T follicular helper cell (primary cell): ENCODE results near the gene HTR2A.
A peak's percentile ranks its signal among the peaks of the same experiment; 100 is the strongest.

ENCODE experiments used
- DNase-seq: peaks from one replicate; pipeline ENCODE4 v3.0.0-alpha.2; 2020; ENCODE audit warnings: low read depth

The HTR2A gene

DNA sequence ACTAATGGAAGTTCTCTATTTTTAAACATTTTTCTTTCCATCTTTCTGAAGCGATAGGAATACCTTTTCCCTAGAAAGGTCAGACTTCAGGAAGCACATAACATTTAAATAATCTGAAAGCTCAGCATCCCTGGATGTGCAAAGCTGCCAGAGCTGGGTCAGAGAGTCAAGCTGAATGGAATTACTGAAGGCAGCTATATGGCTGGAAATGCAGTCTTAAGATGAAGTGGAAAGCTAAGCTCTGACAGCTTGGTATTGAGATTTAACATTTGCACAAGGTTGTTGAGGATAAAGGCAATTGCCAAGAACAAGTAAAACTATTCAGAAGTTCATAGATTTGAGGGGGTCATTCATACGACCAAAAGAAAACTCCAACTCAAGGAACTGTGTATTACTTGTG is 28.8 kb downstream of the HTR2A start:
- DNase-seq = no peak

DNA sequence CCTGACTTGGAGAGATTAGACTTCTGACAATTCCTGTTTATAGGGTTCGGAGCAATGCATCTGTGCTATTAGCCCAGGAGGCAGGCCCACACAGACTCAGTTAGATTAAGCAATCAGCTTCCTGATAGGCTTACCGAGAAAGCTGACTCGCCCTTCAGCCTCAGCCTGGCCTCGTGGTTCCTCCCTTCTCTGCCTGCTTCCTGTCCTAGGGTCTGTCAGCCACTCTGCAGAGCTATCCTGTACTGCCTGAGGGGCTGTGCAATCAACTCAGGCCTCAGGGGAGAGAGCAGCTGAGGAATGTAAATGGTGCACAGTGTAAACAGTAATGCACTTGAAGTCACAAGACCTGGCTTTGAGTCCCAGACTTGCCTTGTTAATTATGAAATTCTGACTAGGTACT is 30.7 kb downstream of the HTR2A start:
- no peak for DNase-seq

DNA sequence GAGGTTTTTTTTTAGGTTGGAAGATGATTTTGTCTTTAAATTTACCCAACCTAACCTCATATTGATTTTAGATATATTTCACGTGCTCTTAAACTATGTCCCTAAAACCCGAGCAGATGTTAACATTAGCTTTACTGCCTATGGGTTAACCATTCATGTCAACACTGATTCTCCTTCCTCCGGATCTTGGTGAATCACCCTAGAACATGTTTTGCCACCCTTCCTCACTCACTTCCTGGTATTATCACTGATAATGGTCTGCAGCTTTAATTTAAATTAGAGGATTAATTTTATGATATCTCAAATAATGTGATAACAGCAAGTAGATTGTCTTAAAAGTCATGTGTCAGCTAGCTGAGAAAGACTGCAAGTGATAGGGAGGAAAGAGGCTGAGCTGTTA is 31.9 kb downstream of the HTR2A start:
- DNase-seq = no peak

DNA sequence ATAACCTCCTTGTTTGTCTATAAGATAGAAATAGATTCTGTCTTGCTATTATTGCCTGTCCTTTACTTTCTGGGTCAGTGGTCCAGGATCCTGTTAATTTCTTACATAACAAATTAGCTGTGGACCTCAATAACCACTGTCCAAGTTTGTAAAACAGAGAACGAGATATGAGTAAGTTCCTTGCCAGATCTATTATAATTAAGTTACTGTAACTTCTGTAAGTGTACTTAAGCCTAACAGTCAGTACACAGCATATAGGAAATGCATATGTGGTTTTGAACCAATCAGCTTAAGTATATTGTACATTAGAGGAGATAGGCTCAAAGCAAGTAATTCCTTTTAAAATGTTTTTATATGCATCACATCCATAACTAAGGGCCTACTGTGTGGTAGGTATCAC is 34.9 kb downstream of the HTR2A start:
- DNase-seq = no peak

DNA sequence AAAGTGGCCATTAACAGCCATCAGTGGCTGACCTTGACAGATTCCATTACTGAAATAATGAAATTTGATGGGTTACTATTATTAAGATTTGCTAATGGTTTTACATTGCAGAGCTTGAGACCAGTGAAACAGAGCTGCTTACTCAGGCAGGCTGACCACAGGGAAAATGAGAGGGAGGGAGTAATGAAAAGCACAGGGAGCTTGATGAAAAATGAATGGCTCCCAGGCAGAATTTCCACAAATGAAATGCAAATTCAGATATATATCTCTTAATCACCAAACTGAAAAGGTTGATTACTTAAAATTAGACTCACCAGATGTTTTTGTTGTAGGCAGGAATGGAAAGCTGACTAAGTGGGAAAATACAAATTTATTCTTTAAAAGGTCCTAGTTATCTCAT is 36.1 kb downstream of the HTR2A start:
- DNase-seq = no peak

DNA sequence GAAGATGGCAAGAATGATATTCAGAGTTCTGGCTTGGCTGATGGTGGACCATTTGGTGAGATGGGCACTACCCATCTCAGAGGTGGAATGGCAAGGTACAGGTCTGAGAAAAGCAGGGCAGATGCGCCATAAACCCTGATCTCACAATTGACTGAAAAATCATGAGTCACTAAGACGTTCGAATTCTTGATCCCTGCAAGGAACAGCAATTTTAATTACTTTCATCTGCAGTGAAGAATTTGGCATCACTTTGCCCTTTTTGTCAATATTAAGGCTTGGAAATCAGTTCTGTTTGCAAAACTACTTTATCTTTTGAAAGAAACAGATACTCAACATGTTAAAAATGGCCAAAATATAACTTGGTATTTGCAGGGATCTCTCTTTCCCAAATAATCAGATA is 38.1 kb downstream of the HTR2A start:
- no peak for DNase-seq

DNA sequence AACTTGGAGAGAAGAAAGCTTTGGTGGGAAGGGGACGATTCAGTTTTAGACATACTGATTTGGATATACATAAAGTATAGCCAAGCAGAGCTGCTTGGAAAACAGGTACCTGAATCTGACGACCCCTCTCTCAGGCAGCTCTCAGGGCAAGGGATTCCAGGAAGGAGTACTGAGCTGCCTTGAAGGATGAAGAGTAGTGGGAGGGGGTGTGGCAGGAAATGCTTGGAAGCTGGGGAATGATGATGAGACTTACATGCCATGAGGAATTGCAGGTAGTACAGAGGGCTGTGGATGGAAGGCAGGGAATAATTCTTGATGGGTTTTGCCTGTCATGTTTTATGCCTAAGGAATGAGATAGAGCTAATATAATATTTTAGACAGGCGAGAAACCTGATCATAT is 38.7 kb downstream of the HTR2A start:
- no peak for DNase-seq

DNA sequence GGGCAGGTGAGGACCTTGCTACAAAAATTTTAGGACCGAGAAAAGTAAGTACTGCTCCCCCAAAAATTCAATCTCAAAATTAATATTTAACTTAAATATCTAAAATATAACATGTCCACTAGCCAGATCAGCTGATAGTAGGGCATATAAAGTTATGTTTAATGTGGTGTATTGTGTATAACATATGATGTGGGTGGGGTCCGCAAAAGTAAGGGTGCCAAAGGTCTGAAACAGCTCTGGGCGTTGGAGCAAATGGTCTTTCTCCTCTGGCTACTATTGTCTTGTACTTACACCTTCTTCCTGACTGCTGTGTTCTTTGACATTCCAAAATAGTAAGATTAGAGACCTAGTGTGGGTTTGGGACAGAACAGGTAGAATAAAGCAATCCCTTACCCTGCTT is 41.2 kb downstream of the HTR2A start:
- no peak for DNase-seq

DNA sequence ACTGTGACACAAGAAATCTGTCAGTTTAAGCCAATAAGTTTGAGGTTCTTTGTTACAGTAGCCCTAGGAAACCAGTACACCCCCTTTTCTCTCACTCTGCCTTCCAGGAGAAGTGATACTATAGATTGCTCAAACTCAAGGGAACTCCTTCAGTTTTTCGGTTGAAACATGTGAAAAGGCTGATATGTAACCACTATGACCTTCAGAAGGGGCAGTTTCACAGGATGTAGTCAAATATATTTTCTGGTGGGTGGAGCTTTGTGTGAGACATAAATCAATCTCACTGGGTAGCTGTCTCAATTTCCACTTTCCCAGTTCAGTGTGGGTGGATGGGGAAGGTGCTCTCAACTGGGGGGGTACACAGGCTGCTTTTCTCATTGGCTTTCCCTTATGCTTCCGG is 41.7 kb downstream of the HTR2A start:
- DNase-seq = no peak

DNA sequence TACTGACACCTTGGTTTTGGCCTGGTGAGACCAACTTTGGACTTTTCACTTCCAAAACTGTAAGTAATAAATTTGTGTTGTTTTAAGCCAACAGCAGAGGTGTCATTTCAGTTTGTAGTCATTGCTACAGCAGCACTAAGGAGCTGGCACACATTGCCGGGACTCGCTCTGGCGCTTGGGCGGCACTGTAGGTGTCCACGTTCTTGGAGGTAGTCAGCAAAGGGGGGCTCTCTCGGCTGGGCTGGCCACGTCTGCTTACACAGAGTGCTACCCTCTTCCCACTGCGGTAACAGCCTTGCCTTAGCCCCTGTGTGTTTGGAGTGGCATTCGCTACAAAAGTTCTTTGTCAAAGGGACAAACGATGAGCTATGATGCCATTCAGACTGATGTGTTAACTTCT is 44.7 kb downstream of the HTR2A start:
- no peak for DNase-seq

DNA sequence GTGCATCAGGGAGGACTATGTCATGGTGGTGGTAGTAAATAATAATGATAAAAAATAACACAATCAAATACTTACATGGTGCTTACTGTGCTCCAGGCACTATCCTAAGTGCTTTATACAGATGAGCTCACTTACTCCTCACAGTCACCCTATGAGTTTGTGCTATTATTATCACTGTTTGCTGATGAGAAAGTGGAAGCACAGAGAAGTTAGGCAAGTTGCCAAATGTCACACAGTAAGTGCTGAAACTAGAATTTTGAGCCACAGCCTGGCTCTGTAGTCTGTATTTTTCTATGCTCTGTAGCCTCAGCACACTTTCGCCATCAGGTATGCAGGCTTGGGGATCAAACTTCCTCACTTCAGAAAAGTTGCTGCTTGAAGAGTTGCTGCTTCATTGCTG is 46.6 kb downstream of the HTR2A start:
- DNase-seq = no peak

DNA sequence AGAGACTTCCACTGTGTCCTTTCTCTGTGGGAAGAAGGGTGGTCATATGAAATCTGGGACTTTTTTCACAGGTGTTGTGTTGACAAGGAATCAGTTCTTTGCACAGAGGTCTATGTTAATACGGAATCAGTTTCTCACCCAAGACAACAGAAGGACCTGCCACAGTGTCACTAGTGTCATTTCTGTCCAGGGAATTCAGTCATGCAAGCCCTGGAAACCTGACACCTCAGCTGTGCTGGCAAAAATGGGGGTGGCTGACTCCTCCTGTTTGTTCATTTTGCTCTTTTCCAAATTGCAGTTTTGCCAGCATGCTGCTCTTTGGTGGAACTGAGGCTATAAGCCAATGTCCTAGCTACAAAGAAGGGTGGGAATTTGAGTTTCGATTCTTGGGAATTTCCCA is 50.1 kb downstream of the HTR2A start:
- DNase-seq = no peak

DNA sequence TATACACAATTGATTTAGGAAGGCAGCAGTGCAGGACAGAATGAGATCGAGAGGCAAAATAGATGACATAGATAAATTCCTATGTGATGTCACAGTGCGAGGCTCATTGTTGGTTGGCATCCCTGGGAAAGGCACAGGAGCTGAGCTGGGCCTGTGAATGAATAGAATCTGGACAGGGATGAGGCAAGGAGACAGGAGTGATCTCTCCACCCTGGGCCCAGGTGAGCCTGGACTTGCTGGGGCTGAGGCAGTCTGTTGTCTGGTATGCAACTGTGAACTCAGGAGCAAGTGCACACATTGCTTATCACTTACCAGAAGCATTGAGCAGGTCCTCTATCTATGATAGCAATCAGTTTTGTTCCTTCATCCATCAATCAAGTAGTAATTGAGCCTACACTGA is 51.7 kb downstream of the HTR2A start:
- DNase-seq = no peak

DNA sequence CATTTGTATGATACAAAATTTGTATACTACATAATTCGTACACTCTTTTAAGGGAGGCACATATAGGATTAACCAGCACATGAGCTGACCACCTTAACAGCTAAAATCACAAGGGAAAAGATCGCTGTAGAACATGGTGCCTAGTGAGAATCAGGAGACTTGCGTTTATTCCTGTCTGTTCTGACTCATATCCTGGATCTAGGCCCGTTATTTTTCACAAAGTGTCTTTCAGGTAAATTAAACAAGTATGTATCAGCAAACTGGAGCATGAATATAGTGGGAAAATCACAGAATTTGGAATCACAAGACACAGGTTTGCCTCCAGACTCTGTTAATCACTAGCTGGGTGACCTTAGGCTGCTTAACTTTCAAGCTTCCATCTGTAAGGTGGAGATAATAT is 52.4 kb downstream of the HTR2A start:
- no peak for DNase-seq

DNA sequence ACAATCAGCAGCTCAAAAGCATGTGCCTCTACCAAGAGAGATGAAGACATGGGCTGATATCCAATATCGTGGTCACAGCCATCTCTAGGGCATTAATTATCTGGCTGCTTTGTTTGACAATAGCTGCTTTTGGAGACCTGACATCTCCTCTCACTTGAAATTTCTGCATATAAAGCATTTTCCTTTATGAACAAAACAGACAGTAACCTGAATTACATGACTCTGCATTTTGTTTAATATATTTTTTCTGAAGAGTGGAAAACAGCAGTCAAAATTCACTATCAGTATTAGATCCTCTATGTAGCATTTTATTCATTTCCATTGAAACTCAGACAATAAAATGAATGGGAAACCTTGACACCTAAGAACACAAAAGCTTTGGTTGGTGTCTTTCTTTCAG is 57.5 kb downstream of the HTR2A start:
- DNase-seq = no peak

DNA sequence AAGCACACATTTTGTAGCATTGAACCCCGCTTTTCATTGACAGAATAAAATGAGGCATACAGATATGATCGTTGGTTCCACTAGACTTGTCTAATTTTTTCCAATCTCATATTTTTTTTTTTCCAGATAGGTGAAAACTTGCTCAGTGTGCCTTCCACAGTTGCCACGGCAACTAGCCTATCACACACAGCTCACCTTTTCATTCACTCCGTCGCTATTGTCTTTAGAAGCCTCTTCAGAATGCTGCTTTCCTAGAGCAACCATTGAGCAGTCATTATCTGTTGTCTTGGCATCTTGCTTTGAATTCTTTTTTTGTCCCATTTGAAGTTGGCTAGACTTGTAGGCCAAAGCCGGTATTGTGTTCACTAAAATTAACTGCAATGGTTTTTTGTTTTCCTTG is 62.2 kb downstream of the HTR2A start:
- DNase-seq = no peak

DNA sequence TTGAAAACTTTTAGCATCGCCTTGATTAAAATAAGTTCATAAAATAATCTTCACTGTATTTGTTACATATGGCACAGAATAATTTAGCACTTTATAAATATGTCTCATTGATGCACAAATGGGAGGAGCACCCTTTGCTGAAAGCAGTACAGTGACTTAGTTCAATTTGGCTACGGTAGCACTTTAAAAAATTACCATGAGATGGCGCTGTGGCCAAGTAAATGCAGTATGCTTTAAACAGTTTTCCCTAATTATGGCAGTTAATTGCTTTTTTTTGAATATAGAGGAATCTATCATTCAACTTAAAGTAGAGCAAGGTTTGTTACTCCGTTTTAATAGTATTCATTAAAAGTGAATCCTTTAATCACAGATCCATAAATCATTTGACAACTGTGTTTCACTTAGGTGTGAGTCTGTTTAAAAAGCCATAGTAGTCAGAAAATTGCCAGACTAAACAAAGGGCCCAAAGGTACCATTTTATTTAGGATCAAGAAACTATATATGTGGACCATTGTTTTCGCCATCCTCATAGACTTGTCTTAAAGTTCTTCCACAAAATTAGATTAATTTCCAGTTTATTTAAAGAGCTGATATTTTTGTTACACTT is 65.2 kb downstream of the HTR2A start:
- peak; percentile 1 for DNase-seq

DNA sequence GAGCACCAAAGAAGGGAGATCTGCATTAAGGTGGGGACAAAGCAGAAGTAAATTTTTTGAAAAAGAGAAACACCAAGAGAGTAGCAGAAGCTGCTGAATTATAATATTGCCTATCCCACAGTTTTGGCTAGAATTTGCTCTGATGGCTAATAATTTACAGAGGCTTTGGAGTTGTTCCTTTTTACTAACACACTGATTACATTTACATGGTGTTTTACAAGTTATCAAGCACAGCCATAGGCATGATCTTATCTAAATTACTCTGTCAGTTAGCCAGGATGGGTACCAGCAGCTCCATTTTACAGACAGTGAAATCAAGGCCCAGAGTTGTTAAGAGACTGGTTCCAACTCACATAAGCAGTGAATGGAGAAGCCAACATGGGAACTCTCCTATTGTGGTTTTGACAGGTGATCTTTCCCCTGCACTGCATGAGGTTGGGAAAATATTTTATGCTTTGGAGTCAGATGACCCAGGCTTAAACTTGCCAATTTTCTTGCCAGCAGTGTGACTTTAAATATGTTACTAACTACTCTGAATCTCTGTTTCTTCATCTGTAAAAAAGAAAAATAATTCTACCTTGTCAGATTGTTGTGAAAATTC is 66.3 kb downstream of the HTR2A start:
- no peak for DNase-seq

DNA sequence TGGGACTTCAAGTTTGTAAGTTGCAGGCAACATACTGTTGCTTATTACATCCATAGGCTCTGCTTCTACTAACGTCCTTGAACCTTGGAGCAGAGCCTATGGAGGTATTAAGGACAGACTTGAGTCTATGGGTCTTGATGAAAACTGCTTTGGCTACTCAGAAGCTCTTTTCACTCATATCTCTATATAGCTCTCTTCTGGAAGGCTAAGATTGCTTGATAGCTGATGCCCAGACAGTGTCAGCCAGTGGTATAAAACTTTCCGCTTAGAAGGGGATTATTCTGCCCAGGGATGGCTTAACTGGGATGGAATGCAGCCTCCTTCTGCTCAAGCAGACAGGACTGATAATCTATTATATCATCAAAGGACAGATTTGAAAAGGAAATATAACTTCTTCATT is 74.3 kb downstream of the HTR2A start:
- no peak for DNase-seq

DNA sequence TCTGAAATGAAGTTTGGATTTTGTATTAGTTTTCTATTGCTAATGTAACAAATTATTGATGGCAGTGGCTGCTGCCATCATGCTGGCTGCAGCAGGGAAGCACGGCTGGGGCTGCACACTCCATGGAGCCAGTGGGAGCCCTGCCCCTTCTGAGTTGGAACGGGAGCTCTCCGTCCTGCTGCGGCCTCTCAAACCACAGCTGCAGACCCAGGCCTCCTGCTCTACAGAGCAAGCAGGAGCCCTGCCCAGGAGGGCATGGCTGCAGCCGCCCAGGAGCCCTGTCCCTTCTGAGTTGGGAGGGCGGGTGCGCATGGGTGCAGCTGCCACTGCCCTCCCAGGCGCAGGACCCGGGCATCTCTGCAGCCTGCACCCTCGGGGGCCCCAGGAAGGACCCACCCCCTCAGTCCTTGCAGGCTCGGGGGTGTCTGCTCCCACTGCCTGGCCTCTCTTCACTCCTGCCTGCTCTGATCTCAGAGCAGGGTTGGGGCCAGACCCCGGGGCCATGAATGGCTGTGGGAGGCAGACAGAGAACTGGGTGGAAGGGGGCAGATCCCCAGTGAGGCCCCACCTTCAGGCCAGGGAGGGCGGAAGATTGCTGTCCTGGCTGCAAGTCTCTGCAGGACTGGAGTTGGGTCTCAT is 78.9 kb downstream of the HTR2A start:
- no peak for DNase-seq

DNA sequence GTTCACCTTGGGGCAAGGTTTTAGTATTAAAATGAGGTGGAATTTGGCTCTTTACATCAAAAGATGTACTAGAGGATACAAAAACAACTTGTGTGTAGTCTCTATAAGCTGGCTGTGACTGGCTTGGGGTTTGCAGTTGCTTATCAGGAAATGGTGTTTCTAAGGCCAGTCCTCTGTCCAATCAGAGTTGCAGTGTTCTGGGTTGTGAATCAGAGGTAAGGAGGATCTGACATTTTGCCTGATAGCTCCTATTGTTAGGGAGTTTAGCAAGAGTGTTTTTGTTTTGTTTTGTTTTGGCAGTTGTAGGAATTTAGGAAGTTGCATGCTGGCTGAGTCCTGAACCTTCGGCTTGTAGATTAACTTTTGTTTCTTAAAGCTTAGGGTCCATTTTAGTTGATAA is 79.8 kb downstream of the HTR2A start:
- DNase-seq = no peak

DNA sequence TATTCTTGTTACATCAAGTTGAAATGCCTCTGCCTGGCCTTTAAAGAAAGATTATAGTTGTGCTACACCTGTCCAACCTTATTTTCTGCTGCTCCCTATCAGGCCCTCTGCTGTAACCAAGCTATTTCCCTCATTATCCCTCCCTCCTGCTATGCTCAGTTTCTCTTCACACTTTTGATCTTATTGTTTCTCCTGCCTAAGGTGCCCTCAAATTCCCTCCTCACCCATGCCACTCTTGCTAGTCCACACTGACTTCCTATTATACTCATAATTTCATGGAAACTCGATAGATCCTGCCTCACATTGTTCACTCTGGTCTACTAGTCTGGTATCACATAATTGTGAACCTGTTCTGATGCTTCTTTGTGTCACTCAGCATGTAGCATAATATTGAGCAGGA is 80.5 kb downstream of the HTR2A start:
- no peak for DNase-seq

DNA sequence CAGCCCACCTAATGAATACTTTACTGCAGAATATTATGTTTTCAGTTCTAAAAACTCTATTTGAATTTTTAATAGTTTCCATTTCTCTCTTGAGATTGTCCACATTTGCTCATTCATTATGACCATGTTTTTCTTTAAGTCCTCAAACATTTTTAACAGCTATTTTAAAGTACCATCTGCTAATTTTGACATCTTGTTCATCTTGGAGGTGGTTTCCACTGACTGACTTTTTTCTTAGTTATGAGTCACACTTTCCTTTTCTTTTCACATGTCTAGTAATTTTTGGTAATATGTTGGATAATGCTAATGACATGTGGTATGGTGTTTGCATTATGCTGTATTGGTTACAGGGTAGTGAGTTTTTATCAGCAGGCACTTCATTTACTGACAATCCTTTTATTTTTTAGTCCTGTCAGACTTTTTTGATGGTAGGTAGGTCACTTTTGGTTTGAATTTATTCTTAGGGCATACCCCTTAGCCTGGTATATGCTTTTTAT is 84.5 kb downstream of the HTR2A start:
- no peak for DNase-seq

DNA sequence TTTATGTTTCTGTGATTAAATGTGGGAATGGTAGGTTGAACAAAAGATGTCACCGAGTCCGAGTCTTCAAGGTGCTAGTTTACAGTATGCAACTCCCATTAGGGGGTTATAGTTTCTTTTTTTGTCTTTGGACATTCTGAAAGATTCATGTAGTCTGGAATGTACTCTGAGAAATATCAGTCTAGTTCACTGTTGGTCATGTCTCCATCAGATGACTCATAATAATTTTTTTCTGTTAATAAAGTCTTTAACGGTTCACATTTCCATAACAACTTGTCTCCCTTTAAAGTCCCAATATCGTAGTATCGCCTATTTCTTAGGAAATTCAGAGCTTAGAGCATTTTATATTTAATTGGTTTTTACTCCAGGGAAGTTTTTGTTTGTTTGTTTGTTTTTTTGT is 86.4 kb downstream of the HTR2A start:
- DNase-seq = no peak
